Measurements from ENCODE around the gene CAD. TPM values are rescaled to one million over a fixed set of nuclear protein-coding genes. Genes with fewer than 3 reads are reported as not detected.

The CAD gene
- total and polyA plus RNA-seq, 2 of the 4 experiments (the other 2 are of a cell fraction) = 12.9 to 38.7 TPM

GRCh38 chr2:27209621-27210401 is 7.4 kb upstream of the CAD start:
- BruUV-seq (replicated peaks) = TSS peak; percentile 35
- WGBS, 2 experiments (ENCODE audit: extremely low coverage in 2 of 2, insufficient read length in 1 of 2) = 86% methylated on average over 1 of the region's 6 CpGs; no CpG with 5 or more reads in 1 of the 2 experiments

More at GRCh38 chr2:27209621-27210401, 7.4 kb upstream of the CAD start:
- ATAC-seq (ENCODE audit: low read depth) (no peak), DNase-seq (peak; percentile 18)
- Histone ChIP-seq H4K20me1 (ENCODE audit: insufficient read depth, low read length) (no peaks in the 10 kb centered on the region), H2AK9ac (replicated peaks; ENCODE audit: low read depth, low read length, poor library complexity) (no peak overlapping the region), H2AK5ac (ENCODE audit: low read depth, low read length) (no peak overlapping the region), H4K8ac (ENCODE audit: low read depth in 2 of 2, low read length in 2 of 2) (no peak overlapping the region), H3K36me3 (ENCODE audit: control insufficient read depth, insufficient read depth, low read length) (peaks cover 29% of the 10 kb centered on the region), H2BK15ac (ENCODE audit: low read depth, low read length) (no peak overlapping the region), H3K4me1 (ENCODE audit: control insufficient read depth, insufficient read depth, low read length) (peaks cover 6% of the 10 kb centered on the region), H3K9me3 (ENCODE audit: control insufficient read depth, insufficient read depth, low read length) (no peaks in the 10 kb centered on the region), H3K4ac (ENCODE audit: low read depth, low read length) (no peak overlapping the region), H4K5ac (ENCODE audit: low read depth, low read length) (no peak overlapping the region), H2BK120ac (ENCODE audit: low read depth, low read length) (no peak overlapping the region), H3K14ac (replicated peaks; ENCODE audit: low read depth, low read length) (no peak overlapping the region), H4K91ac (ENCODE audit: insufficient read depth, low read depth, low read length) (no peak overlapping the region), H3K9ac (ENCODE audit: low read depth, low read length) (no peak overlapping the region), H3K23ac (ENCODE audit: low read depth, low read length) (no peak overlapping the region), H3K27me3 (ENCODE audit: control insufficient read depth, insufficient read depth, low read length) (no peaks in the 10 kb centered on the region), H3K79me1 (ENCODE audit: low read depth in 1 of 2, low read length in 2 of 2) (peaks cover 19 to 27% of the 10 kb centered on the region in 2 experiments), H3K4me2 (ENCODE audit: low read depth, low read length) (no peak overlapping the region), H3K18ac (ENCODE audit: low read depth, low read length) (no peak overlapping the region), H2AFZ (replicated peaks; ENCODE audit: low read length, poor library complexity) (no peak overlapping the region), H3K27ac (ENCODE audit: insufficient read depth, low read length) (no peak overlapping the region), H3K4me3 (ENCODE audit: insufficient read depth, low read depth, low read length) (no peak overlapping the region), H3K56ac (ENCODE audit: extremely low read depth, insufficient read depth, low read length) (no peak overlapping the region), H2BK20ac (ENCODE audit: low read depth, low read length) (no peak overlapping the region), H3K9me1 (ENCODE audit: insufficient read depth, low read length) (peaks cover 2% of the 10 kb centered on the region; the same call in 1 of the 2 replicates), H2BK5ac (ENCODE audit: low read depth, low read length, poor library complexity, severe bottlenecking) (no peak overlapping the region)
- in situ Hi-C loops (cut with MboI; ENCODE audit: low sequenced_read_pairs) (no loop called here), intact Hi-C loops (cut with micrococcal nuclease) (no loop called here), dilution Hi-C loops (cut with HindIII; ENCODE audit: low sequenced_read_pairs, unreplicated experiment) (no loop called here)
- POLR2A ChIA-PET (ENCODE audit: unreplicated experiment) = no interaction called here
- TF ChIP-seq RCOR1 (IDR thresholded peaks at IDR 0.05; ENCODE audit: insufficient replicate concordance, low read length) (no peak), CEBPB (IDR thresholded peaks at IDR 0.05; ENCODE audit: low read depth, low read length) (0 out of 2 replicates have a peak, but pooled peaks have one; percentile 20), FOS (IDR thresholded peaks at IDR 0.05; ENCODE audit: low read depth, low read length) (no peak), RAD21 (IDR thresholded peaks at IDR 0.05; ENCODE audit: low read length) (no peak)
- CTCF ChIA-PET = no interaction called here

Measured in IMR-90 (cell line).